ENCODE measurements around the gene INPP5D.

DNA sequence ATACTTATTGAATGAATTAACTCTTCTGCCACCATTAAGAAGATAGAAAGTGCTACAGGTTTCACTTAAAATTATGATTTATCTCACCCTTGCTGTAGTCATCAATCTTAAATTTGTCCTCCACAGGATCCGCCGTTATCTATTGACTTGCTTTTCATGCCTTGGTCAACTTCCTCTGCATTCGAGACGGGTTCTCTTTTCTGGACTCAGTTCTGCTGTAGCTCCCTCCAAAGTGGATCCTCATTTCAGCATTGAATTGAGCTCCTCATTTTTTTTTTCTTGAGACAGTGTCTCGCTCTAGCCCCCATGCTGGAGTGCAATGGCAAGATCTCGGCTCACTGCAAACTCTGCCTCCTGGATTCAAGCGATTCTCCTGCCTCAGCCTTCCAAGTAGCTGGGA, 27.6 kb downstream of the INPP5D start:
- TF ChIP-seq CEBPB (IDR thresholded peaks at IDR 0.05) = no peak
- TF ChIP-seq CTCF (IDR thresholded peaks at IDR 0.05) = no peak
- no peak for TF ChIP-seq RCOR1 (IDR thresholded peaks at IDR 0.05; ENCODE audit: low read depth, low read length)
- TF ChIP-seq NFE2L2 (conservative IDR thresholded peaks at IDR 0.05; ENCODE audit: low read length) = no peak
- no peak for TF ChIP-seq MAX (IDR thresholded peaks at IDR 0.05)
- no peak for TF ChIP-seq EP300 (IDR thresholded peaks at IDR 0.05)
- TF ChIP-seq, protein P1, sequence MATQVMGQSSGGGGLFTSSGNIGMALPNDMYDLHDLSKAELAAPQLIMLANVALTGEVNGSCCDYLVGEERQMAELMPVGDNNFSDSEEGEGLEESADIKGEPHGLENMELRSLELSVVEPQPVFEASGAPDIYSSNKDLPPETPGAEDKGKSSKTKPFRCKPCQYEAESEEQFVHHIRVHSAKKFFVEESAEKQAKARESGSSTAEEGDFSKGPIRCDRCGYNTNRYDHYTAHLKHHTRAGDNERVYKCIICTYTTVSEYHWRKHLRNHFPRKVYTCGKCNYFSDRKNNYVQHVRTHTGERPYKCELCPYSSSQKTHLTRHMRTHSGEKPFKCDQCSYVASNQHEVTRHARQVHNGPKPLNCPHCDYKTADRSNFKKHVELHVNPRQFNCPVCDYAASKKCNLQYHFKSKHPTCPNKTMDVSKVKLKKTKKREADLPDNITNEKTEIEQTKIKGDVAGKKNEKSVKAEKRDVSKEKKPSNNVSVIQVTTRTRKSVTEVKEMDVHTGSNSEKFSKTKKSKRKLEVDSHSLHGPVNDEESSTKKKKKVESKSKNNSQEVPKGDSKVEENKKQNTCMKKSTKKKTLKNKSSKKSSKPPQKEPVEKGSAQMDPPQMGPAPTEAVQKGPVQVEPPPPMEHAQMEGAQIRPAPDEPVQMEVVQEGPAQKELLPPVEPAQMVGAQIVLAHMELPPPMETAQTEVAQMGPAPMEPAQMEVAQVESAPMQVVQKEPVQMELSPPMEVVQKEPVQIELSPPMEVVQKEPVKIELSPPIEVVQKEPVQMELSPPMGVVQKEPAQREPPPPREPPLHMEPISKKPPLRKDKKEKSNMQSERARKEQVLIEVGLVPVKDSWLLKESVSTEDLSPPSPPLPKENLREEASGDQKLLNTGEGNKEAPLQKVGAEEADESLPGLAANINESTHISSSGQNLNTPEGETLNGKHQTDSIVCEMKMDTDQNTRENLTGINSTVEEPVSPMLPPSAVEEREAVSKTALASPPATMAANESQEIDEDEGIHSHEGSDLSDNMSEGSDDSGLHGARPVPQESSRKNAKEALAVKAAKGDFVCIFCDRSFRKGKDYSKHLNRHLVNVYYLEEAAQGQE (IDR thresholded peaks at IDR 0.05) = no peak
- no peak for TF ChIP-seq NPAS2 (CRISPR knock-in tag; IDR thresholded peaks at IDR 0.05; ENCODE audit: borderline replicate concordance)
- TF ChIP-seq KDM1A (IDR thresholded peaks at IDR 0.05; ENCODE audit: low read depth) = no peak
- TF ChIP-seq RFX5 (IDR thresholded peaks at IDR 0.05) = no peak
- no peak for TF ChIP-seq USF2 (IDR thresholded peaks at IDR 0.05)
- TF ChIP-seq, protein P2, sequence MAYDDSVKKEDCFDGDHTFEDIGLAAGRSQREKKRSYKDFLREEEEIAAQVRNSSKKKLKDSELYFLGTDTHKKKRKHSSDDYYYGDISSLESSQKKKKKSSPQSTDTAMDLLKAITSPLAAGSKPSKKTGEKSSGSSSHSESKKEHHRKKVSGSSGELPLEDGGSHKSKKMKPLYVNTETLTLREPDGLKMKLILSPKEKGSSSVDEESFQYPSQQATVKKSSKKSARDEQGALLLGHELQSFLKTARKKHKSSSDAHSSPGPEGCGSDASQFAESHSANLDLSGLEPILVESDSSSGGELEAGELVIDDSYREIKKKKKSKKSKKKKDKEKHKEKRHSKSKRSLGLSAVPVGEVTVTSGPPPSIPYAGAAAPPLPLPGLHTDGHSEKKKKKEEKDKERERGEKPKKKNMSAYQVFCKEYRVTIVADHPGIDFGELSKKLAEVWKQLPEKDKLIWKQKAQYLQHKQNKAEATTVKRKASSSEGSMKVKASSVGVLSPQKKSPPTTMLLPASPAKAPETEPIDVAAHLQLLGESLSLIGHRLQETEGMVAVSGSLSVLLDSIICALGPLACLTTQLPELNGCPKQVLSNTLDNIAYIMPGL (CRISPR knock-in tag; IDR thresholded peaks at IDR 0.05; ENCODE audit: borderline replicate concordance) = no peak
- TF ChIP-seq POLR2A (IDR thresholded peaks at IDR 0.05; ENCODE audit: low read length) = no peak

All from A549 (cell line).